Spleen (tissue), 11 donors: ENCODE measurements around the gene ISOC2. TPM values are rescaled to one million over a fixed set of nuclear protein-coding genes. Genes with fewer than 3 reads are reported as not detected.

Experiments
- DNase-seq: peaks from one replicate; pipeline ENCODE4 v3.0.0-alpha.2; 2020
- H3K27ac ChIP-seq, 8 donors: fragments of 200-600 bp; sonication (generic) in 7 of 8; 1 replicate in 4 of 8; 2 replicates in 4 of 8; pipeline versions ENCODE4 v1.5.0 to v1.8.0; 2016 to 2021; ENCODE audit warnings: inconsistent platforms in 4 of 8, mild to moderate bottlenecking in 4 of 8, moderate library complexity in 1 of 8
- H3K27me3 ChIP-seq, 7 donors: fragments of 200-600 bp; sonication (generic) in 6 of 7; replicated peaks in 1 of 7; 1 replicate in 4 of 7; 2 replicates in 3 of 7; pipeline versions ENCODE4 v1.5.0 to v1.8.0; 2016 to 2021; ENCODE audit warnings: inconsistent platforms in 3 of 7, mild to moderate bottlenecking in 1 of 7
- H3K36me3 ChIP-seq, 6 donors: fragments of 200-600 bp; sonication (generic) in 5 of 6; 1 replicate in 4 of 6; 2 replicates in 2 of 6; pipeline versions ENCODE4 v1.5.0 to v1.8.0; 2016 to 2021; ENCODE audit warnings: inconsistent platforms in 2 of 6
- H3K4me1 ChIP-seq, 6 donors: fragments of 200-600 bp; sonication (generic) in 5 of 6; 1 replicate in 3 of 6; 2 replicates in 3 of 6; pipeline versions ENCODE4 v1.5.0 to v1.8.0; 2016 to 2021; ENCODE audit warnings: inconsistent platforms in 3 of 6
- H3K4me3 ChIP-seq, 8 donors: fragments of 200-600 bp; sonication (generic) in 7 of 8; 1 replicate in 4 of 8; 2 replicates in 4 of 8; pipeline versions ENCODE4 v1.5.0 to v1.8.0; 2016 to 2021; ENCODE audit warnings: inconsistent platforms in 4 of 8, mild to moderate bottlenecking in 4 of 8, moderate library complexity in 2 of 8
- H3K9me3 ChIP-seq, 8 donors: fragments of 200-600 bp; sonication (generic) in 7 of 8; 1 replicate in 4 of 8; 2 replicates in 4 of 8; pipeline versions ENCODE4 v1.5.0 to v1.8.0; 2016 to 2021; ENCODE audit warnings: inconsistent platforms in 4 of 8
- CTCF ChIP-seq, 11 experiments: fragments of 200-600 bp in 7 of 11; fragments of 450-650 bp in 4 of 11; sonication (generic) in 4 of 11; IDR thresholded peaks in 8 of 11; conservative IDR thresholded peaks in 3 of 11; 1 replicate in 7 of 11; 2 replicates in 4 of 11; pipeline versions ENCODE4 v1.4.0 to v1.8.0; 2016 to 2021; ENCODE audit warnings: antibody characterized with exemption in 11 of 11, inconsistent platforms in 4 of 11, mild to moderate bottlenecking in 1 of 11
- POLR2A ChIP-seq, 3 donors: fragments of 450-650 bp; IDR thresholded peaks; one replicate each; pipeline ENCODE4 v1.5.1; 2017; ENCODE audit warnings: antibody characterized with exemption in 3 of 3, mild to moderate bottlenecking in 1 of 3
- POLR2AphosphoS5 ChIP-seq, 3 donors: sonication (generic); formaldehyde crosslinking; IDR thresholded peaks; one replicate each; pipeline ENCODE4 v1.5.1; 2017; ENCODE audit warnings: antibody characterized with exemption in 3 of 3
- WGBS, 5 donors: extraction: QIAGEN DNeasy Blood & Tissue Kit in 3 of 5; methylation state at CpG; one replicate each; pipeline versions ENCODE4 v1.1.5 to v1.1.7; 2013 to 2018; 5-methylcytosine and 5-hydroxymethylcytosine counted together
- intact Hi-C: fragments of 100-400 bp; cut with DNase I; formaldehyde crosslinking; loops from one replicate; pipeline ENCODE4 v1.15.0; 2023; ENCODE audit warnings: low total_unique reads
- polyA plus RNA-seq, 3 donors: library from polyadenylated mRNA; stranded (reverse); fragments of 200-250 nt; gene quantifications; one replicate each; pipeline ENCODE4 v1.2.1, GENCODE V29; 2013
- total RNA-seq, 7 donors: library from RNA; depleted of rRNA in 3 of 7; stranded (reverse); fragments of >200 nt in 3 of 7; fragmentation: NEBNext Ultra II Directional in 4 of 7; extraction: Animal tissue kit (Norgen Biotek cat#: 25700) in 4 of 7; gene quantifications; one replicate each; pipeline versions ENCODE4 v1.1.0 to v1.2.1, GENCODE V29; 2016 to 2021
- donor health status: healthy with polysubstance abuse.
- donor health status: DM: no; HTN: no; CAD: no; lungs with moderate emphysema.
- donor health status: DM: no; HTN: no; CAD: no.
- donor health status: Bipolar disorder and iron deficiency.
- donor health status: healthy.
- donor health status: DM: no; HTN: no; CAD: no.
- donor health status: DM: yes; HTN: yes; CAD: no.

ISOC2 gene
- total and polyA plus RNA-seq, 10 donors, result 38.6 to 98.7 (median 55.3) TPM

GRCh38 chr19:55474269-55475265, 13.1 kb upstream of the ISOC2 start:
- no peaks in the 10 kb centered on the region for H3K9me3 ChIP-seq
- no peak for DNase-seq
- no peak for TF ChIP-seq POLR2AphosphoS5 (IDR thresholded peaks at IDR 0.05)
- no peak for TF ChIP-seq CTCF (IDR thresholded peaks at IDR 0.05 in 8 of 11, conservative IDR thresholded peaks at IDR 0.05 in 3 of 11)
- TF ChIP-seq POLR2A (IDR thresholded peaks at IDR 0.05), result no peak
- intact Hi-C loops, result no loop called here
- H3K4me3 ChIP-seq, result no peak overlapping the region
- H3K27me3 ChIP-seq, result no peaks in the 10 kb centered on the region
- 91 to 93% (median 92%) methylated on average over 18 to 19 of the region's 19 CpGs for WGBS, 5 donors
- H3K36me3 ChIP-seq, result no peaks in the 10 kb centered on the region
- H3K27ac ChIP-seq, result peak overlapping the region in 5 of 8 donors; percentile 36 to 64 (median 56)
- H3K4me1 ChIP-seq, result peaks cover 3 to 47% (median 25%) of the 10 kb centered on the region in 6 donors

- Histone ChIP-seq H3K4me1 (peaks cover 3 to 38% (median 23%) of the 10 kb centered on the region in 6 donors), H3K9me3 (no peaks in the 10 kb centered on the region), H3K4me3 (no peak overlapping the region), H3K27ac (peak overlapping the region in 5 of 8 donors; percentile 36 to 64 (median 56)), H3K27me3 (no peaks in the 10 kb centered on the region), H3K36me3 (no peaks in the 10 kb centered on the region)
- intact Hi-C loops, result no loop called here
- 75 to 80% (median 79%) methylated on average over 16 of the region's 16 CpGs for WGBS, 5 donors
- no peak for DNase-seq
- TF ChIP-seq POLR2A (IDR thresholded peaks at IDR 0.05) (no peak), POLR2AphosphoS5 (IDR thresholded peaks at IDR 0.05) (no peak), CTCF (IDR thresholded peaks at IDR 0.05 in 8 of 11, conservative IDR thresholded peaks at IDR 0.05 in 3 of 11) (no peak)
Measured at GRCh38 chr19:55473225-55474012, 12.0 kb upstream of the ISOC2 start.

GRCh38 chr19:55472463-55472862, 11.0 kb upstream of the ISOC2 start:
- intact Hi-C loops, result no loop called here
- Histone ChIP-seq H3K27ac (peak overlapping the region in 3 of 8 donors; percentile 56 to 64 (median 61)), H3K4me1 (peaks cover 0 to 37% (median 21%) of the 10 kb centered on the region in 6 donors), H3K9me3 (no peaks in the 10 kb centered on the region), H3K4me3 (no peak overlapping the region), H3K36me3 (no peaks in the 10 kb centered on the region), H3K27me3 (no peaks in the 10 kb centered on the region)
- TF ChIP-seq POLR2AphosphoS5 (IDR thresholded peaks at IDR 0.05), result no peak
- DNase-seq, result no peak
- WGBS, 5 donors, result 78 to 89% (median 80%) methylated on average over 6 to 8 of the region's 8 CpGs

- no peaks in the 10 kb centered on the region for H3K9me3 ChIP-seq
- H3K4me1 ChIP-seq, result peaks cover 0 to 35% (median 17%) of the 10 kb centered on the region in 6 donors
- DNase-seq, result no peak
- 81 to 92% (median 88%) methylated on average over 13 of the region's 13 CpGs for WGBS, 5 donors
- no peaks in the 10 kb centered on the region for H3K27me3 ChIP-seq
- intact Hi-C loops, result no loop called here
- TF ChIP-seq POLR2AphosphoS5 (IDR thresholded peaks at IDR 0.05), result no peak
- TF ChIP-seq POLR2A (IDR thresholded peaks at IDR 0.05), result no peak
- TF ChIP-seq CTCF (IDR thresholded peaks at IDR 0.05 in 8 of 11, conservative IDR thresholded peaks at IDR 0.05 in 3 of 11), result no peak
- H3K36me3 ChIP-seq, result no peaks in the 10 kb centered on the region
- H3K27ac ChIP-seq, result no peak overlapping the region
- no peak overlapping the region for H3K4me3 ChIP-seq
Measured at GRCh38 chr19:55471266-55471665, 9.8 kb upstream of the ISOC2 start.
